Panc1 (cell line): ENCODE data around the gene NPFF.

Experiments
- CTCF ChIP-seq: fragments of 450-650 bp; IDR thresholded peaks from 2 replicates; pipeline ENCODE4 v1.5.1; 2017; ENCODE audit warnings: mild to moderate bottlenecking
- POLR2AphosphoS5 ChIP-seq: IDR thresholded peaks from 2 replicates; pipeline ENCODE4 v1.6.1; 2012; ENCODE audit warnings: mild to moderate bottlenecking, low read depth, low read length, moderate library complexity
- SIN3A ChIP-seq: IDR thresholded peaks from 2 replicates; pipeline ENCODE4 v1.6.1; 2012; ENCODE audit warnings: low read depth, mild to moderate bottlenecking, low read length, moderate library complexity, borderline replicate concordance; ENCODE audit not compliant: insufficient read depth

GRCh38 chr12:53465679-53466078 is 41.6 kb downstream of the NPFF start:
- peak; percentile 18; the same call in 1 of the 2 replicates for TF ChIP-seq POLR2AphosphoS5
- no peak for TF ChIP-seq CTCF
- TF ChIP-seq SIN3A: no peak
